ENCODE data around the gene PDK3.

The PDK3 gene

DNA sequence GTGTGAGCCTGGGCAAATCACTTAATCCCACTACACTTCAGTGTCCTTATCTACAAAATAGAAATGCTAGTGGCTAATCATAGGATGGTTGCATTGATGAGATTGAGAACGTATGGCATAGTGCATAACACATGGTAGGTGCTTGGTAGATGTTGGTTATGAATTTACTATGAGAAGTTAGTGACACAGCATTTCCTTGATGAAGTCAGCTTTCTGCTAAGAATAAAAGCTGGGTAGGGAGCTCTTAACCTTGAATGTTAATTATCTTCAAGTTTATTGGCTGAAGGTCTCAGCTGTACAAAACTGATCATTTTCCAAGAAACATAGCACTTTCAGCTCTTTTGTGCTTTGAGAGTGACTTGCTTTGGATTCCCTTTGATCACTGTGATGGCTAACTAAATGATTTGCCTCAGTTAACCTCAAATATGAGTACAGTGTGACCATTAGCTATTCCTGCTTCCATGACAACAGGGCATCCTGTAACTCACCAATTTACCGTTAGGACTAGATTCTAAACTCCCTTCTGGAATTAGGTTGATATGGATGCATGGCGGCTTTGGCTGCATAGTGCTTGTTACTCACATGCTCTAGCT lies 17.8 kb downstream of the PDK3 start:
- no peak for DNase-seq (ENCODE audit: low read depth in 2 of 2)

- DNase-seq (ENCODE audit: low read depth in 2 of 2) = no peak
Measured at GRCh38 chrX:24483596-24483995, 18.5 kb downstream of the PDK3 start.

DNA sequence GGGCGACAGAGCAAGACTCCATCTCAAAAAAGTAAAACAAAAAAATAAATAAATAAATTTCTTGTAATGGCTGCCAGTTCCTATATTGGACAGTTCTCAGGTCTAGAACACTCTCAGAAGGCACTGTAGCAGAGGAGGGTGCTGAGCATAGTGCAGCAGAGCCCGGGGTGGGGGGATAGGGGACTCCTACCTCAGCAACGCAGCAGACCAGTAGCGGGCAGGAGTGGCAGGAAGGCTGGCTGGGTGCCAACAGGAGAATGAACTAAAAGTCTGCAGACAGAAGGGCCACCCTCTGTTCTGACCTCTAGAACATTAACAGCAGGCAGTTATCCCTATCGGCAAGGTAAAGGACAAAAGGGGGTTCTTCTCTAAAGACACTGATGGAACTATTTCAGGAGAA lies 20.2 kb downstream of the PDK3 start:
- DNase-seq (ENCODE audit: low read depth in 2 of 2) = no peak

GRCh38 chrX:24485976-24486680 lies 21.0 kb downstream of the PDK3 start:
- no peak for DNase-seq (ENCODE audit: low read depth in 2 of 2)

- DNase-seq (ENCODE audit: low read depth in 2 of 2) = no peak
Measured at GRCh38 chrX:24487571-24487970, 22.5 kb downstream of the PDK3 start.

DNA sequence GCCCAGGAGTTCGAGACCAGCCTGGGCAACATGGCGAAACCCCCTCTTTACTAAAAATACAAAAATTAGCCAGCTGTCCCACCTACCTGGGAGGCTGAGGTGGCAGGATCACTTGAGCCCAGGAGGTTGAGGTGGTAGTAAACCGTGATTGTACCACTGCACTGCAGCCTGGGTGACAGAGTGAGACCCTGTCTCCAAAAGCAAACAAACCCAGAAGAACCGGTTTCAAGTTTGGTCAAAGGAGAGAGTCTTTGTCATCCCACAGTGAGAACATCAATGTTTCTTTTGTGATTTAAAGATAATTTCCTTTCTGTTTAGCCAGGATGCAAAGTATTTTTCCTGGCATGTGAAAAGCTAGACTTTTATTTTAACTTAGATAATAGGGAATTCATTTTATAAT lies 26.7 kb downstream of the PDK3 start:
- DNase-seq (ENCODE audit: low read depth in 2 of 2) = no peak

GRCh38 chrX:24493740-24494581 lies 28.9 kb downstream of the PDK3 start:
- DNase-seq (ENCODE audit: low read depth in 2 of 2) = no peak

DNA sequence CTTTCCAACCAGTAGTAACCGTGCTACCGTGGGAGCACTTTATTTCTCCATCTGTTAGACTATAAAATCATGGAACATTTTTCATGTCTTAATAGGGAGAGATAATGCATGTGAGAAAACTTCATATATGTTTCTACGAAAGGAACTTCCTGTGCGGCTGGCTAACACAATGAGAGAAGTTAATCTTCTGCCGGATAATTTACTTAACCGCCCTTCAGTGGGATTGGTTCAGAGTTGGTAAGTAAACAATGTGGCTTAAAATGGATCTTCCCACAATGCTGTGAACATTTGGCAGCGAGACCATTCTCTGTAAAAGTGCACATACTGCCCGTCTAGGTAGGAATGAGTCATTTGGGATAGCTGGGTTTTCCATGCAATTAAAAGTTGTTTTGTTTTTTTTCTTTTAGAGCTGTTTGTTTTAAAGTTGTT lies 29.6 kb downstream of the PDK3 start:
- DNase-seq (ENCODE audit: low read depth in 2 of 2) = no peak

- DNase-seq (ENCODE audit: low read depth in 2 of 2) = no peak
Measured at GRCh38 chrX:24495700-24496099, 30.6 kb downstream of the PDK3 start.

GRCh38 chrX:24498181-24498580 lies 33.1 kb downstream of the PDK3 start:
- no peak for DNase-seq (ENCODE audit: low read depth in 2 of 2)

DNA sequence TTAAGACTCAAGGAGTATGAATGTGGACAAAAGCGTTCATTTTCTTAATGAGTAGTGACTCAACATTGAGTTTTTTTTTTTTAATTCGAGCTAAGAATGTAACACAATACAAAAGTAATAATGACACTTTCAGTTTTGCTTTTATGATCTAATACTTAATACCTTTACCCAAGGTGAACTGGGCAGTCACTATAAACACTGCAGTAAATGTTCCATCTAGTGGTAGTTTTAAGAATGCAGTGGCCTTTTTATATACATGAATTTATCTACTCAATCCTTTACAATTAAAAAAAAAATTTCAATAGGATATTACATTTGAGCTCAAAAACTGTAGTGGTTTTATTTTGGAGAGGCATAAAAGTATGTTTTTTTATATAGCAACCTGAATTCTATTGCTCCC lies 33.9 kb downstream of the PDK3 start:
- no peak for DNase-seq (ENCODE audit: low read depth in 2 of 2)

DNA sequence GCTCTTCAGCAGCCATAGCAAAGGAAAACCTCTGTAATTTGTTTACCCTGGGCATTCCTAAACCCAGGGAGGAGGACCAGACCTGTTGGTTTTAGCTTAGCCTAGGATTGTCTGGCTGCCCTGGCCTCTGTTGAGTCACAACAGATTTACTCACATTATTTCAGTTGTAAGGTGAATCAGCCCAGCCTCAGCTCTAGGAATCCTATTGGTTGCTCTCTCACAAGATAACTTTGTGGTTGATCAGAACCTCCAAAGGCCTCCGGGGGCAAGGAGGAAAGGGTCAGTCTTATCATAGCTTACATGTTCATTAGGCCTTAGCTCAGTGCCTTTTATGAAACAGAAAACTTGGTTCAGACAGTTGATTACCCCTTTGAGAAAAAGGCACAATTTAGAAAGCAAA lies 41.0 kb downstream of the PDK3 start:
- DNase-seq (ENCODE audit: low read depth in 2 of 2) = peak; percentile 4 to 11

DNA sequence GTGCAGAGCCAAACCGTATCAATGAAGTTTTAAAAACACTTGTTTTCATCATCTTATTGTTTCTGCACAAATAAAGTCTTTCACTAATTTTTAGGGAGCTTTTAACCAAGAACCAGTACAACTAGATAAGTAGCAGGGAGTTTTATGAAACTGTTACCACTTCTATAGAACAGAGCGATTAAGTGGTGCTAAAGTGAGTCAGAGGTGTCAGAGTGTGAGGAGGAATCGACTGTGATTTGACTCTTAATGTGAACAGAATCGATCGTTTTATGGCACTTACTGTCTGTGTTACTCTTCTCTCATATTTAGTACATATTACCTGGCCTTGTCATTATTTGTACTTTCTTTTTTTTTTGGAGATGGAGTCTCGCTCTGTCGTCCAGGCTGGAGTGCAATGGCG lies 43.3 kb downstream of the PDK3 start:
- DNase-seq (ENCODE audit: low read depth in 2 of 2) = no peak

DNA sequence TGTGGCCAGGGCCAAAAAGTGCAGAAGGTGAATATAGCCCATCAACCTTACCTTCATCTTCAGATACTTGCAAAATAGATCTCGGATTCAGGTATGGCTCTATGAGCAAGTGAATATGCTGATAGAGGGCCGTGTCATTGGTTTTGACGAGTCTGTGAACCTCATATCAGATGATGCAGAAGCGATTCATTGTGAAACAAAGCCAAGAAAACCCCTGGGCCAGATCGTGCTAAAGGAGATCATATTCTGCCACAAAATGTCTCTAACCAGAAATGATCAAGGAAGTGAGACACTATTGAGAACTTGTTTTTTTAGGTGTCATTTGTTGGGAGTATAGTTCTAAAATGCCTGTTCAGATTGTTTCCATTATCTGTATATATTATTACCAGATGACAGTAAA lies 48.3 kb downstream of the PDK3 start:
- DNase-seq (ENCODE audit: low read depth in 2 of 2) = peak; percentile 2 to 23

GRCh38 chrX:24515447-24515846 lies 50.4 kb downstream of the PDK3 start:
- DNase-seq (ENCODE audit: low read depth in 2 of 2) = no peak

GRCh38 chrX:24520472-24520871 lies 55.4 kb downstream of the PDK3 start:
- no peak for DNase-seq (ENCODE audit: low read depth in 2 of 2)

DNA sequence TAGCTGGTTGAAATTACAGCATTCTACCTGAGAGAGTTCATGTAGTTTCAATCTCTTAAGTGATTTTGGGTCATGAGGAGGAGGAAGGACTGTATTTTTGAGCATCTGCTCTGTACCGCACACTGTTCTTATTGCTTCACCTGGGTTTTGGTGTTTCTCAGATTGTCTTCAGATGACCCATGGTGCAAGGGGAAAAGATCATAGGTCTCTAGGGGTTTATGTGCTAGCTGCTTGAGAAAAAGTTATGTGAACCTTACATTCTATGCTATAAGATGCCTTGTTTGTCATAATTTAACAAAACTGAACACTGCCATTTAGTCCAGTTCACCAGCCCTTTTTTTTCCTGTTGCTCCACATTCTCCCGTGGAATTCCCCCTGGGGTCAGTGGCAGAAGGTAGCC lies 60.4 kb downstream of the PDK3 start:
- no peak for DNase-seq (ENCODE audit: low read depth in 2 of 2)

GRCh38 chrX:24526616-24527015 lies 61.5 kb downstream of the PDK3 start:
- no peak for DNase-seq (ENCODE audit: low read depth in 2 of 2)

- DNase-seq (ENCODE audit: low read depth in 2 of 2) = no peak
Measured at GRCh38 chrX:24528605-24529004, 63.5 kb downstream of the PDK3 start.

DNA sequence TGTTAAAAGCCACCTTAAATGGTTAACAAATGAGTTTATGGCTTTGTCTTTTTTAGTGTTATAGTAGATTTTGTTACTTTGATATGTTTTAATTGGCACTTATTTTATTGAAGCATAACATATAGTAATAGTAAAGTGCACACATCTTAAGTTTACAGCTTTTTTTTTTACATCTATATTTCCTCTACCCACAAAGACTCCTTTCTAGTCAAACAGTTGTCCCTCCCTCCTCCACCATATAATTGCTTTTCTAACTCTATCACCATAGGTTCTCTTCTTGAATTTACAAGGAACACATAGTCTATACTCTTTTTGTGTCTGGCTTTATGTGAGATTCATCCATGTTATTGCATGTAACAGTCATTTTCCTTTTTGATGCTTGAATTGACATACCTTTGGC lies 71.5 kb downstream of the PDK3 start:
- no peak for DNase-seq (ENCODE audit: low read depth in 2 of 2)

DNA sequence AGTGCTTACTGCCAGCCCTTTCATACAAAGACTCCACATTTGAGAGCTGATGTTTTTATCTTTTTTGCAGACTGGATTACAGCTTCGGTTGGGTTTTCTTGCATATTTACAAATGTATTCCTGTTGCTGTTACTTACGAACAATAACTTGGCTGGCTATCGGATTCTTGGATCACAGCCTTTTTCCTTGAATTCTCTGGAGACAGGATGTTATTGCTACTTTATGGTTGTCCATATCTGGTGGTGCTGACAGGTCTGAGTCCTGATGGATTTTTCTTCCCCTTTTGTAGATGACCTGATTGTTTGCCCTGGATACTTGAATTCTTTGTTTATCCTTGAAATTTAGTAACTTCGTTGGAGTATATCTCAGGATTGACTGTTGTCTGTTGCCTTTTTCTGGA lies 77.7 kb downstream of the PDK3 start:
- no peak for DNase-seq (ENCODE audit: low read depth in 2 of 2)

DNA sequence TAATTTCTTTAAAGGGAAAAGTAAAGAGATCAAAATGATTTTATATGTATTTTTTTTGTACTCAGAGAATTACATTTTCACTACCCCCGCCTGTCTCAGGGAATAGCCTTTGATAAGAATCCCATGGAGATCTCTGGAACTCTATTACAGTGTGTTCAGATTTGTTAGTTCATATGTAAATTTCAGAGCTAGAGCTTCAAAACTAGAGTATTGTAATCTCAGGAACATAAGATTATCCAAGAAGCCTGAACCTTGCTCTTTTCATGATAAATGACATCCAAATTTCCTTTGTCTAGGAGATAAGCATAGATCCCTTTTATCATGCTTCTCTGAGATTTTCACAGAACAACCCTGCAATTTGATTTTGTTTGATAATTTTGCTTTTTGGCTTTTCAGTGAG lies 82.9 kb downstream of the PDK3 start:
- DNase-seq (ENCODE audit: low read depth in 2 of 2) = no peak

- no peak for DNase-seq (ENCODE audit: low read depth in 2 of 2)
Measured at GRCh38 chrX:24550166-24550565, 85.1 kb downstream of the PDK3 start.

Measured in stimulated activated CD4-positive, alpha-beta T cell treated with anti-CD3 and anti-CD28 coated beads, Interleukin-4, amount 100 ng/mL, for 48 hours (primary cell).